Motor neuron (in vitro differentiated cells): ENCODE measurements around the gene PRR18. TPM values are rescaled to one million over a fixed set of nuclear protein-coding genes. Genes with fewer than 3 reads are reported as not detected.

ENCODE experiments used
- ATAC-seq, 8 experiments: fragments of 200-7000 bp; cut with Tn5 transposase; replicated peaks in 6 of 8; 2 replicates each; pipeline ENCODE4 v1.8.0; 2021; ENCODE audit warnings: mild to moderate bottlenecking in 8 of 8, moderate library complexity in 8 of 8
- H3K27ac ChIP-seq, 2 donors: fragments of 250-450 bp; sonication (Bioruptor Pico); 2 replicates each; pipeline ENCODE4 v1.9.0; 2021; ENCODE audit warnings: antibody characterized with exemption in 2 of 2, mild to moderate bottlenecking in 2 of 2, moderate library complexity in 1 of 2
- H3K4me1 ChIP-seq, 2 donors: fragments of 250-450 bp; sonication (Bioruptor Pico); replicated peaks in 1 of 2; 2 replicates each; pipeline ENCODE4 v1.6.1; 2021; ENCODE audit warnings: antibody characterized with exemption in 2 of 2, mild to moderate bottlenecking in 2 of 2, moderate library complexity in 1 of 2
- H3K4me3 ChIP-seq, 5 donors: fragments of 250-450 bp; sonication (Bioruptor Pico); 2 replicates each; pipeline ENCODE4 v1.9.0; 2021; ENCODE audit warnings: antibody characterized with exemption in 5 of 5, mild to moderate bottlenecking in 5 of 5, moderate library complexity in 4 of 5
- WGBS, 10 experiments: fragments of 450-650 bp; shearing (Covaris generic); methylation state at CpG; one replicate each; pipeline ENCODE4 v1.0.0; 2022; 5-methylcytosine and 5-hydroxymethylcytosine counted together
- in situ Hi-C, 9 experiments: fragments of 400-800 bp; cut with MboI; loops; one replicate each; pipeline ENCODE4 v1.15.0; 2021; ENCODE audit warnings: low sequenced_read_pairs in 9 of 9, low pct_unique_long_range_greater_than_20kb in 2 of 9; ENCODE audit not compliant: unreplicated experiment in 9 of 9
- total RNA-seq, 8 experiments: library from RNA; unstranded; fragments of 300-600 nt; gene quantifications; 2 replicates each; pipeline versions ENCODE4 v1.2.3 to v1.2.4, GENCODE V29; 2022

Gene PRR18
- total RNA-seq, 8 experiments from 2014 or later = 0.14 to 0.64 (median 0.38) TPM; not detected in 3

- in situ Hi-C loops = loop anchor here in 4 of 9 experiments (10.0 to 25.0 kb wide), 4 partner anchors 110 to 137 kb away; partner anchors contain the start of genes MPC1 (in 2 of the 4) and TBXT (in 1 of the 4)
- Histone ChIP-seq H3K4me3 (no peak overlapping the region), H3K4me1 (peaks cover 0 to 9% of the 10 kb centered on the region in 2 donors), H3K27ac (no peak overlapping the region)
- ATAC-seq = no peak
- WGBS, 10 experiments = 80 to 100% (median 100%) methylated on average over 1 to 4 of the region's 13 CpGs; no CpG with 5 or more reads in 6 of the 10 experiments
Observed at GRCh38 chr6:166274739-166275370, 33.3 kb downstream of the PRR18 start.

- H3K27ac ChIP-seq = no peak overlapping the region
- no peak for ATAC-seq
- WGBS, 10 experiments = 22 to 68% (median 60%) methylated on average over 1 to 4 of the region's 4 CpGs; no CpG with 5 or more reads in 2 of the 10 experiments
- in situ Hi-C loops = loop anchor here in 2 of 9 experiments (10.0 to 25.0 kb wide), 2 partner anchors 111 to 112 kb away; partner anchors contain the start of genes MPC1 (in 1 of the 2) and TBXT (in 1 of the 2)
- H3K4me1 ChIP-seq = peaks cover 0 to 9% of the 10 kb centered on the region in 2 donors
- H3K4me3 ChIP-seq = no peak overlapping the region
Observed at GRCh38 chr6:166274163-166274562, 34.0 kb downstream of the PRR18 start.

GRCh38 chr6:166271376-166271765, 36.8 kb downstream of the PRR18 start:
- no peak overlapping the region for H3K4me3 ChIP-seq
- WGBS, 10 experiments = 48 to 100% (median 84%) methylated on average over 1 to 6 of the region's 9 CpGs; no CpG with 5 or more reads in 6 of the 10 experiments
- no peaks in the 10 kb centered on the region for H3K4me1 ChIP-seq
- in situ Hi-C loops = loop anchor here in 2 of 9 experiments (10.0 to 25.0 kb wide), 2 partner anchors 109 to 113 kb away; partner anchors contain the start of genes MPC1 (in 1 of the 2) and TBXT (in 1 of the 2)
- H3K27ac ChIP-seq = no peak overlapping the region
- no peak for ATAC-seq

GRCh38 chr6:166270706-166271375, 37.4 kb downstream of the PRR18 start:
- Histone ChIP-seq H3K4me1 (no peaks in the 10 kb centered on the region), H3K4me3 (no peak overlapping the region), H3K27ac (no peak overlapping the region)
- ATAC-seq = no peak
- in situ Hi-C loops = loop anchor here in 2 of 9 experiments (10.0 to 25.0 kb wide), 2 partner anchors 109 to 114 kb away; partner anchors contain the start of genes MPC1 (in 1 of the 2) and TBXT (in 1 of the 2)
- WGBS, 10 experiments = 0 to 100% (median 80%) methylated on average over 1 to 2 of the region's 10 CpGs; no CpG with 5 or more reads in 6 of the 10 experiments

GRCh38 chr6:166269301-166270039, 38.7 kb downstream of the PRR18 start:
- in situ Hi-C loops = loop anchor here in 2 of 9 experiments (10.0 to 25.0 kb wide), 2 partner anchors 107 to 115 kb away; partner anchors contain the start of genes MPC1 (in 1 of the 2) and TBXT (in 1 of the 2)
- 74 to 100% (median 84%) methylated on average over 1 to 15 of the region's 15 CpGs; no CpG with 5 or more reads in 1 of the 10 experiments for WGBS, 10 experiments
- Histone ChIP-seq H3K4me1 (no peaks in the 10 kb centered on the region), H3K27ac (no peak overlapping the region), H3K4me3 (no peak overlapping the region)
- no peak for ATAC-seq

- peak in 1 of 8 experiments; percentile 20 for ATAC-seq
- in situ Hi-C loops = loop anchor here in 1 of 9 experiments (25.0 kb wide), 1 partner anchor 106 kb away; the partner anchor contains the start of gene TBXT
- no peaks in the 10 kb centered on the region for H3K4me1 ChIP-seq
- 0 to 21% (median 6%) methylated on average over 2 to 6 of the region's 9 CpGs; no CpG with 5 or more reads in 2 of the 10 experiments for WGBS, 10 experiments
- H3K4me3 ChIP-seq = no peak overlapping the region
- H3K27ac ChIP-seq = no peak overlapping the region
Observed at GRCh38 chr6:166268431-166268830, 39.8 kb downstream of the PRR18 start.

- in situ Hi-C loops = loop anchor here in 1 of 9 experiments (25.0 kb wide), 1 partner anchor 105 kb away; the partner anchor contains the start of gene TBXT
- Histone ChIP-seq H3K4me3 (no peak overlapping the region), H3K27ac (no peak overlapping the region), H3K4me1 (no peaks in the 10 kb centered on the region)
- 38 to 100% (median 84%) methylated on average over 1 to 5 of the region's 5 CpGs for WGBS, 10 experiments
- peak in 1 of 8 experiments; percentile 22 for ATAC-seq
Observed at GRCh38 chr6:166267526-166267925, 40.7 kb downstream of the PRR18 start.

GRCh38 chr6:166266336-166266735, 41.9 kb downstream of the PRR18 start:
- Histone ChIP-seq H3K4me3 (no peak overlapping the region), H3K4me1 (no peaks in the 10 kb centered on the region), H3K27ac (no peak overlapping the region)
- ATAC-seq = no peak
- in situ Hi-C loops = loop anchor here in 1 of 9 experiments (25.0 kb wide), 1 partner anchor 104 kb away; the partner anchor contains the start of gene TBXT
- 33 to 100% (median 70%) methylated on average over 1 to 3 of the region's 3 CpGs; no CpG with 5 or more reads in 3 of the 10 experiments for WGBS, 10 experiments

- in situ Hi-C loops = loop anchor here in 1 of 9 experiments (25.0 kb wide), 1 partner anchor 101 kb away; the partner anchor contains the start of gene TBXT
- Histone ChIP-seq H3K4me1 (no peaks in the 10 kb centered on the region), H3K27ac (no peak overlapping the region), H3K4me3 (no peak overlapping the region)
- WGBS, 10 experiments = 76 to 100% (median 92%) methylated on average over 1 to 11 of the region's 17 CpGs; no CpG with 5 or more reads in 2 of the 10 experiments
- ATAC-seq = no peak
Observed at GRCh38 chr6:166262743-166263515, 45.3 kb downstream of the PRR18 start.

GRCh38 chr6:166259296-166259977, 48.8 kb downstream of the PRR18 start:
- Histone ChIP-seq H3K4me3 (no peak overlapping the region), H3K27ac (no peak overlapping the region), H3K4me1 (no peaks in the 10 kb centered on the region)
- in situ Hi-C loops = loop anchor here in 1 of 9 experiments (25.0 kb wide), 1 partner anchor 97 kb away; the partner anchor contains the start of gene TBXT
- WGBS, 10 experiments = 40 to 81% (median 62%) methylated on average over 2 to 17 of the region's 20 CpGs; no CpG with 5 or more reads in 1 of the 10 experiments
- ATAC-seq = peak in 4 of 8 experiments; percentile 30 to 68 (median 49)

GRCh38 chr6:166258854-166259276, 49.3 kb downstream of the PRR18 start:
- no peak for ATAC-seq
- no peak overlapping the region for H3K4me3 ChIP-seq
- in situ Hi-C loops = loop anchor here in 1 of 9 experiments (25.0 kb wide), 1 partner anchor 97 kb away; the partner anchor contains the start of gene TBXT
- H3K4me1 ChIP-seq = no peaks in the 10 kb centered on the region
- no peak overlapping the region for H3K27ac ChIP-seq
- WGBS, 10 experiments = 8 to 100% (median 89%) methylated on average over 1 to 8 of the region's 10 CpGs; no CpG with 5 or more reads in 2 of the 10 experiments
